ENCODE measurements around the gene THBS2. TPM values are rescaled to one million over a fixed set of nuclear protein-coding genes. Genes with fewer than 3 reads are reported as not detected.

Gene THBS2
- total and polyA plus RNA-seq, 10 of the 15 experiments (the other 5 are each of a cell fraction or from before 2014, with no cell fraction given), result 0.07 to 0.10 TPM; not detected in 8

DNA sequence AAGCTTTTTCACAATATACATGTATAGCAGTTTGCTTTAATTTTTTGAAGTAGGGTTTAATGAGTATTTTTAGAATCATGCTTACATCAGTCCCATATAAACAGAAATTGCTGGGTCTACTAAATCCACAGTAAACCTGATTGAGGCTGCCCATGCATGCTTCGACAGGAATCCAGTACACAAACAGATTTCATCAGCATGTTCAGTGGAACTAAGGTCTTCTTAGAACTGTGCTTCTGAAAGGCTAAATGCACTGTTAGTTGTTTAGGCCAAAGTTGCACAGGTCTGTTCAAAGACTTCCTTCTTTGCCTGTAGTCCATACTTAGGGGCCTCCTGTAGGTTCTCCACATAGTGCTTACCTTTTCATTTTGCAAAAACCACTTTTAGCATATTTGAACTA, 42.5 kb upstream of the THBS2 start (continued):
- TF ChIP-seq, protein P1, sequence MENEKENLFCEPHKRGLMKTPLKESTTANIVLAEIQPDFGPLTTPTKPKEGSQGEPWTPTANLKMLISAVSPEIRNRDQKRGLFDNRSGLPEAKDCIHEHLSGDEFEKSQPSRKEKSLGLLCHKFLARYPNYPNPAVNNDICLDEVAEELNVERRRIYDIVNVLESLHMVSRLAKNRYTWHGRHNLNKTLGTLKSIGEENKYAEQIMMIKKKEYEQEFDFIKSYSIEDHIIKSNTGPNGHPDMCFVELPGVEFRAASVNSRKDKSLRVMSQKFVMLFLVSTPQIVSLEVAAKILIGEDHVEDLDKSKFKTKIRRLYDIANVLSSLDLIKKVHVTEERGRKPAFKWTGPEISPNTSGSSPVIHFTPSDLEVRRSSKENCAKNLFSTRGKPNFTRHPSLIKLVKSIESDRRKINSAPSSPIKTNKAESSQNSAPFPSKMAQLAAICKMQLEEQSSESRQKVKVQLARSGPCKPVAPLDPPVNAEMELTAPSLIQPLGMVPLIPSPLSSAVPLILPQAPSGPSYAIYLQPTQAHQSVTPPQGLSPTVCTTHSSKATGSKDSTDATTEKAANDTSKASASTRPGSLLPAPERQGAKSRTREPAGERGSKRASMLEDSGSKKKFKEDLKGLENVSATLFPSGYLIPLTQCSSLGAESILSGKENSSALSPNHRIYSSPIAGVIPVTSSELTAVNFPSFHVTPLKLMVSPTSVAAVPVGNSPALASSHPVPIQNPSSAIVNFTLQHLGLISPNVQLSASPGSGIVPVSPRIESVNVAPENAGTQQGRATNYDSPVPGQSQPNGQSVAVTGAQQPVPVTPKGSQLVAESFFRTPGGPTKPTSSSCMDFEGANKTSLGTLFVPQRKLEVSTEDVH (IDR thresholded peaks at IDR 0.05; ENCODE audit: low read depth, partially characterized antibody), result no peak
- TF ChIP-seq PML (IDR thresholded peaks at IDR 0.05; ENCODE audit: low read length) (no peak), TCF12 (IDR thresholded peaks at IDR 0.05; ENCODE audit: low read depth, low read length) (no peak), RB1 (IDR thresholded peaks at IDR 0.05; ENCODE audit: borderline replicate concordance) (no peak), RUNX3 (IDR thresholded peaks at IDR 0.05; ENCODE audit: low read length) (no peak), SREBF2 (IDR thresholded peaks at IDR 0.05; ENCODE audit: low read length) (no peak), RBBP5 (conservative IDR thresholded peaks at IDR 0.05) (no peak), ETV6 (conservative IDR thresholded peaks at IDR 0.05 in 1 of 2, IDR thresholded peaks at IDR 0.05 in 1 of 2; ENCODE audit: borderline replicate concordance in 1 of 2, low read depth in 1 of 2) (no peak), SMARCA5 (IDR thresholded peaks at IDR 0.05) (no peak), GABPA (IDR thresholded peaks at IDR 0.05; ENCODE audit: low read depth) (no peak), PAX8 (IDR thresholded peaks at IDR 0.05) (no peak), SUZ12 (IDR thresholded peaks at IDR 0.05; ENCODE audit: unreplicated experiment) (no peak), JUNB (IDR thresholded peaks at IDR 0.05) (no peak), SMAD1 (IDR thresholded peaks at IDR 0.05; ENCODE audit: low read depth, partially characterized antibody) (no peak)
- TF ChIP-seq, protein P2, sequence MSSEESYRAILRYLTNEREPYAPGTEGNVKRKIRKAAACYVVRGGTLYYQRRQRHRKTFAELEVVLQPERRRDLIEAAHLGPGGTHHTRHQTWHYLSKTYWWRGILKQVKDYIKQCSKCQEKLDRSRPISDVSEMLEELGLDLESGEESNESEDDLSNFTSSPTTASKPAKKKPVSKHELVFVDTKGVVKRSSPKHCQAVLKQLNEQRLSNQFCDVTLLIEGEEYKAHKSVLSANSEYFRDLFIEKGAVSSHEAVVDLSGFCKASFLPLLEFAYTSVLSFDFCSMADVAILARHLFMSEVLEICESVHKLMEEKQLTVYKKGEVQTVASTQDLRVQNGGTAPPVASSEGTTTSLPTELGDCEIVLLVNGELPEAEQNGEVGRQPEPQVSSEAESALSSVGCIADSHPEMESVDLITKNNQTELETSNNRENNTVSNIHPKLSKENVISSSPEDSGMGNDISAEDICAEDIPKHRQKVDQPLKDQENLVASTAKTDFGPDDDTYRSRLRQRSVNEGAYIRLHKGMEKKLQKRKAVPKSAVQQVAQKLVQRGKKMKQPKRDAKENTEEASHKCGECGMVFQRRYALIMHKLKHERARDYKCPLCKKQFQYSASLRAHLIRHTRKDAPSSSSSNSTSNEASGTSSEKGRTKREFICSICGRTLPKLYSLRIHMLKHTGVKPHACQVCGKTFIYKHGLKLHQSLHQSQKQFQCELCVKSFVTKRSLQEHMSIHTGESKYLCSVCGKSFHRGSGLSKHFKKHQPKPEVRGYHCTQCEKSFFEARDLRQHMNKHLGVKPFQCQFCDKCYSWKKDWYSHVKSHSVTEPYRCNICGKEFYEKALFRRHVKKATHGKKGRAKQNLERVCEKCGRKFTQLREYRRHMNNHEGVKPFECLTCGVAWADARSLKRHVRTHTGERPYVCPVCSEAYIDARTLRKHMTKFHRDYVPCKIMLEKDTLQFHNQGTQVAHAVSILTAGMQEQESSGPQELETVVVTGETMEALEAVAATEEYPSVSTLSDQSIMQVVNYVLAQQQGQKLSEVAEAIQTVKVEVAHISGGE (CRISPR knock-in tag; IDR thresholded peaks at IDR 0.05), result no peak
- TF ChIP-seq, protein P3, sequence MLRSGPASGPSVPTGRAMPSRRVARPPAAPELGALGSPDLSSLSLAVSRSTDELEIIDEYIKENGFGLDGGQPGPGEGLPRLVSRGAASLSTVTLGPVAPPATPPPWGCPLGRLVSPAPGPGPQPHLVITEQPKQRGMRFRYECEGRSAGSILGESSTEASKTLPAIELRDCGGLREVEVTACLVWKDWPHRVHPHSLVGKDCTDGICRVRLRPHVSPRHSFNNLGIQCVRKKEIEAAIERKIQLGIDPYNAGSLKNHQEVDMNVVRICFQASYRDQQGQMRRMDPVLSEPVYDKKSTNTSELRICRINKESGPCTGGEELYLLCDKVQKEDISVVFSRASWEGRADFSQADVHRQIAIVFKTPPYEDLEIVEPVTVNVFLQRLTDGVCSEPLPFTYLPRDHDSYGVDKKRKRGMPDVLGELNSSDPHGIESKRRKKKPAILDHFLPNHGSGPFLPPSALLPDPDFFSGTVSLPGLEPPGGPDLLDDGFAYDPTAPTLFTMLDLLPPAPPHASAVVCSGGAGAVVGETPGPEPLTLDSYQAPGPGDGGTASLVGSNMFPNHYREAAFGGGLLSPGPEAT (IDR thresholded peaks at IDR 0.05; ENCODE audit: low read depth), result no peak

Data from GM12878 (cell line).